T-helper 2 cell treated with Interferon-gamma antibody and Interleukin-4, amounts not matched to agents 5 μg/mL and 100 μg/mL, for 36 hours (primary cell): Measurements from ENCODE around the gene IGFALS.

Source experiments
- DNase-seq: peaks from one replicate; pipeline ENCODE4 v3.0.0; 2021; ENCODE audit warnings: low spot score
- H3K27ac Mint-ChIP-seq: one replicate; pipeline ENCODE4 v1.8.0; 2021; ENCODE audit warnings: mild to moderate bottlenecking, mixed read lengths
- H3K27me3 Mint-ChIP-seq: one replicate; pipeline ENCODE4 v1.8.0; 2021; ENCODE audit warnings: low read depth, mixed read lengths
- H3K36me3 Mint-ChIP-seq: one replicate; pipeline ENCODE4 v1.8.0; 2021; ENCODE audit warnings: low read depth, mixed read lengths
- H3K4me1 Mint-ChIP-seq: one replicate; pipeline ENCODE4 v1.8.0; 2021; ENCODE audit warnings: low read depth, mixed read lengths
- H3K4me3 Mint-ChIP-seq: one replicate; pipeline ENCODE4 v1.8.0; 2022; ENCODE audit warnings: mild to moderate bottlenecking, moderate library complexity, mixed read lengths
- H3K9me3 Mint-ChIP-seq: one replicate; pipeline ENCODE4 v1.8.0; 2021; ENCODE audit warnings: mixed read lengths

Gene IGFALS

DNA sequence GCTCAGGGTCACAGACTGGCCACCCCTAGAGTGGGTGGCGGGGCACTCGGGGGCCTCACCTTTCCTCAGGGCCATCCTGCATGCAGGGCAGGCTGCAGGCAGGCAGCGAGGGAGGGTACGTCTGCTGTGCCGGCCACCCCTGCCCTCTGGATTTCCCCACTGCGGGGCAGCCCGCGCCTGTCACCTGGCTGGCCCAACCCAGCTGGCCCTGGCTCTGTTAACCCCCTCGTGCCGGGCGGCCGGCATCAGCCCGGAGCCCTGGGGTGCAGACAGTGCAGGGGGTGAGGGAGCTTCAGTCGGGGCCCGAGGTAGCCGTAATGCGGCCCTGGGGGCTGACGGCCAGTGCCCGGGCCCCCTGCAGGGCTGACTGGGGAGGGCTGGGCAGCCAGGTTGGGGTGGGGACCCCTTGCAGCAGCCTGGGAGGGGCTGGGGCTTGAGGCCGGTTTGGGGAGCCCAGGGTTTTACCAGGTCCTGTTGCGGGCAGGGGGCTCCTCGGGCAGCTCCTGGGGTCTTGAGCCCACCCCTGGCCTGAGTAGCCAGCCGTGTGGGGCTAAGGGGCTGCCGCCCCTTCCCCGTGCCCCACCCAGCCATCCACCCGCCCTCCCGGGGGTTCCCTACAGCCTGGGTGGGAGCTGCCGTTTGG lies at the start of gene IGFALS:
Gene IGFALS, minus strand, starts transcription at position 128 of the 643 bp plus-strand sequence. Its CDS starts 53 bp downstream, at position 75.
- H3K27ac Mint-ChIP-seq: no peak within 1 kb of the TSS
- H3K27me3 Mint-ChIP-seq: no peaks in the 10 kb centered on the region
- H3K4me3 Mint-ChIP-seq: no peak within 1 kb of the TSS
- peaks cover 6% of the 10 kb centered on the region for H3K36me3 Mint-ChIP-seq
- no peak for DNase-seq
- no peaks in the 10 kb centered on the region for H3K4me1 Mint-ChIP-seq
- peaks cover 3% of the 10 kb centered on the region for H3K9me3 Mint-ChIP-seq

DNA sequence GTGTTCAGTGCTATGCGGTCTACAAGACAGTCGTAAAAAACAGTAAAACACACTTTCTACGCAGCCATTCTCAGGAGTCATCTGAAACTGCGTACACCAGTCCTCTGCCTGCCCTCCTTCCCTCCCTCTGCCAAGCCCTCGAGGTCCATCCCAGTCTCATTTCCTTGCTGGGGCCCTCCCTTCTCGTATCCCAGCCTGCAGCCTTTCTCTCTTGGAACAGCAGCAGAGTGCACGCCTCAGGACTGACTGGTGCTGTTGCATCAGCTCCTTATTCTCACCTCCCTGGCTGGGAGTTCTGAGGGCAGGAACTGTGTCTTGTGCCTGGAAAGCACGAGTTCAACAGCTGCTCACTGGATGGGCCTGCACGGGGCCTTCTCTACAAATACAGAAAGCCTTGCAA lies 46.0 kb upstream of the IGFALS start:
- peaks cover 3% of the 10 kb centered on the region for H3K4me1 Mint-ChIP-seq
- no peak for DNase-seq
- H3K36me3 Mint-ChIP-seq: no peaks in the 10 kb centered on the region
- no peak overlapping the region for H3K27ac Mint-ChIP-seq
- no peaks in the 10 kb centered on the region for H3K27me3 Mint-ChIP-seq
- no peak overlapping the region for H3K4me3 Mint-ChIP-seq
- no peaks in the 10 kb centered on the region for H3K9me3 Mint-ChIP-seq

DNA sequence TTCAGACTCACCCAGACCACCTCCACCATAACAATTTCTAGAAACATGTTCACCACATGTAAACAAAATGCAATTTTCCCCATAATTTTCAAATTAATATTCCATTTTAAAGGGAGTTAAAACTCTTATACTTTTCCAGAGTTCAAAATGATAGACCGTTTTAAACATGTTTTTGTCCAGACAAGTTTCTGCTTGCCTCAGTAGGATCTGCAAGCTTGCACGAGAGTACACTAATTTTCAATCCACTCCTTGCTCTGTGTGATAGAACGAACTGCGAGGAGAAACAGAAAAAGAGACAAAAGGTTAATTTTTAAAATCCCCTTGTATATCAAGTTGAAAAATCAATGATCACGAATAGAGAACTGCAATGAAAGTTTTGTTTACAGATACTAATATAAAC lies 40.6 kb upstream of the IGFALS start:
- Mint-ChIP-seq H3K4me1 (peaks cover 2% of the 10 kb centered on the region), H3K36me3 (no peaks in the 10 kb centered on the region), H3K27ac (no peak overlapping the region), H3K9me3 (no peaks in the 10 kb centered on the region), H3K4me3 (no peak overlapping the region), H3K27me3 (no peaks in the 10 kb centered on the region)
- DNase-seq: no peak

DNA sequence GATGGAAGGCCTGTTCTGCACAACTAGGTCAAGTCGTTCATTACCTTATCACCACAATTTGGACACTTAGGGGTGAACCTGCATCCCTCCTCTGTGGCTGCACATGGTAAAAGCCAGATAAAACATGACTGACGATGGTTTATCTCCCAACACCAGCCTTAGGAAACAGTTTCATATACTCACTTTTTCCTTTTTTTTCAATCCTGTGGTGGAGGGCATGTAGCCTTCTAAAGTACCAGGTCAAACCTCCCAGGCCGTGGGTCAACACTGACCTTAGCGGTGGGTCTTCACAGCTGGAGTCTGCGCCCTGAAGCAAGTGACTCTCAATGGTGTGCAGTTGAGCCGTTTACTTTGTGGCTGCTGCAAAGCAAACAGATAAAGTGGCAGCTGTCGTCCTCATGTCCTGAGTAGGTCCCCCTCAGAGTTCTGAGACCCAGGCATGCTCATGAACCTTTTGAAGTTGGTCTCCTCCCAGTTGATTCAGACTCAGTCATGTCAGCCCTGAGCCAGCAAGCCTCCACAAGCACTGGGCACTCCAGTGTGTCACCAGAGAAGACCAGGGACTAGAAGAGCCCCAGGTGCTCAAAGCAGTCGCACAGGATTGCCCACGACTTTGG lies 39.4 kb upstream of the IGFALS start:
- Mint-ChIP-seq H3K36me3 (no peaks in the 10 kb centered on the region), H3K4me3 (no peak overlapping the region), H3K27ac (no peak overlapping the region), H3K27me3 (no peaks in the 10 kb centered on the region), H3K4me1 (peaks cover 2% of the 10 kb centered on the region), H3K9me3 (no peaks in the 10 kb centered on the region)
- DNase-seq: no peak

DNA sequence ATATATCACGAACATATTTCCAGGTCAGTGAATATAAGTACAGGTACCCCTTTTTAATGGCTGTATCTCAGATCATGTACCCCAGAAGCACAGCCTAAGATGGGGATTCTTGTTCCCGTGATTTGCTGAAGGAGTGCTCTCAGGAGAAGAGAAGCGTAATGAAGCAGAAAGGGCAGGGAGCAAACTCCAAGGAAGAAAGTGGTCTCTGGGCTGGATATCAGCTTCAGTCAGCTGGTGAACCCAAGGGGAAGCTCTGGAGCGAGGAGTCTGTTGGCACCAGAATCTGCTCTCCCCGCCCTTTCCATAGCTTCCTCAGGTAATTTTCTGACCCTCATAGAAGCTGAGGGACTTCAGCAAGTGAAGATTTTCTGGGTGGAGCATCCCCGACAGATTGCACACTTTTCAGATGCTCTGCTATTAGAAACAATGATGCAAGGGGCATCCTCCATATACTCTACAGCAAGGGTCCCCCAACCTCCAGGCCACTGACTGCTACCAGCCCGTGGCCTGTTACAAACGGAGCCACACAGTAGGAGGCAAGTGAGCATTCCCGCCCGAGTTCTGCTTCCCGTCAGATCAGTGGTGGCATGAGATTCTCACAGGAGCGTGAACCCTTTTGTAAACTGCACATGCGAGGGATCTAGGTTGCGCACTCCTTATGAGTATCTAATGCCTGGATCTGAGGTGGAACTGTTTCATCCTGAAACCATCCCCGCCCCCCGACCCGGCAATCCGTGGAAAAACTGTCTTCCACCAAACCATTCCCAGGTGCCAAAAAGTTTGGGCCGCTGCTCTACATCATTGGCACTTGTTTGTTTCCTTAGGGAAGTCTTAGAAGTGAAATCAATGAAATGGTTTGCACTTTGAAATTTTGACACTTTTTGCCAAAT lies 37.9 kb upstream of the IGFALS start:
- no peak overlapping the region for H3K27ac Mint-ChIP-seq
- DNase-seq: no peak
- H3K36me3 Mint-ChIP-seq: no peaks in the 10 kb centered on the region
- no peaks in the 10 kb centered on the region for H3K27me3 Mint-ChIP-seq
- no peak overlapping the region for H3K4me3 Mint-ChIP-seq
- H3K4me1 Mint-ChIP-seq: peaks cover 7% of the 10 kb centered on the region
- H3K9me3 Mint-ChIP-seq: no peaks in the 10 kb centered on the region

DNA sequence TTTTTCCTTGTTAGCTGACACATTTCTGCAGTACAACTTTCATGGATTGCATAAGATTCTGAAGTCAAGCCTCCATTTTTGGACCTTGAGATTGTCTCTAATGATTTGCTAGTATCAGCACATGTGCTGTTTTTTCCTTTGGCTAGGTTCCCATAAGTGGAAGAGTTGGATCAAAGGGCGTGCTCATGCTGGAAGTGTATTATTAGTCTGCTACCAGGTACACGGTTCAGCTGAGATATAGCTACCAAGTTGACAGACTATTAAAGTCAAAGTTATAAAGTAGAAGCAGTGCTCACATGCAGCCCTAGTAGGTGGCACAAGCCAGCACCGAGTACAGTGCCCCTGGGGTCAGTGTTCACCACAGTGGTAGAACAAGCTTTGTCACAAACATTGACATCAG lies 36.7 kb upstream of the IGFALS start:
- Mint-ChIP-seq H3K4me1 (peaks cover 14% of the 10 kb centered on the region), H3K9me3 (no peaks in the 10 kb centered on the region), H3K27ac (no peak overlapping the region), H3K36me3 (no peaks in the 10 kb centered on the region), H3K27me3 (no peaks in the 10 kb centered on the region), H3K4me3 (no peak overlapping the region)
- DNase-seq: no peak

DNA sequence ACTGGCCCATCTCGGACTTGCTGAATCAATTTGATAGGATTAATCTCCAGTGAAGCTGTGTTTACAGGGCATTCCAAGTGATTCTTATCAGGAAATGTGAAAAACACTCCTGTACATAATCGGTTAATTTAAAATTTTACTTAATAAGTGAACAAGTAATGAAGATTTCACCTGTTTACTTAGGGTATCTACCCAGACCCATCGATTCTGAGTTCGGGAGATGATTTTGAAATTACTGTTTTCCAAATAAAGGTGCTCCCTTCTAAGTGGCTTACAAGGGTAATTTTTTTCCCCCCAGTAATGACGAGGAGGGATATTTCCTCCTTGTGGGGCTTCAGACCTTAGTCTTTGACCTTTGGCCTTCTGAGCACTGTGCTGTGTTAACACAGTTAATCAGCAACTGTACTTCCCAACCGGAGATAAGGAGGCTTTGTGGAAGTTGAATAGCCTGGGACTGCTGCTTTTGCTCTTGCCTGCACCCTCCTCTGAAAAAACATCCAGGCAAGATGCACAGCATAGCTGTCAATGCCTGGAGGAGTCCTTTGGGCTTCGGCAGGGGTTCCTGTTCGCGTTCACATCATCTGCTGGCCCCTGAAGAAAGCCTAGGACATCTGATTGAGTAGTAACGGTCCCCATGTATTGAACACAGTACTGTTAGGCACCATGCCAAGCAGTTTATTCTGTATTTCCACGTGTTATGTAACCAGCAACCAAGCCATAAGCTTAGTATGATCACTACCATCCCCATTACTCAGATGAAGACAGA lies 35.3 kb upstream of the IGFALS start:
- peak overlapping the region; percentile 48 for H3K4me3 Mint-ChIP-seq
- H3K9me3 Mint-ChIP-seq: no peaks in the 10 kb centered on the region
- no peaks in the 10 kb centered on the region for H3K27me3 Mint-ChIP-seq
- H3K36me3 Mint-ChIP-seq: no peaks in the 10 kb centered on the region
- peaks cover 17% of the 10 kb centered on the region for H3K4me1 Mint-ChIP-seq
- no peak overlapping the region for H3K27ac Mint-ChIP-seq
- no peak for DNase-seq

DNA sequence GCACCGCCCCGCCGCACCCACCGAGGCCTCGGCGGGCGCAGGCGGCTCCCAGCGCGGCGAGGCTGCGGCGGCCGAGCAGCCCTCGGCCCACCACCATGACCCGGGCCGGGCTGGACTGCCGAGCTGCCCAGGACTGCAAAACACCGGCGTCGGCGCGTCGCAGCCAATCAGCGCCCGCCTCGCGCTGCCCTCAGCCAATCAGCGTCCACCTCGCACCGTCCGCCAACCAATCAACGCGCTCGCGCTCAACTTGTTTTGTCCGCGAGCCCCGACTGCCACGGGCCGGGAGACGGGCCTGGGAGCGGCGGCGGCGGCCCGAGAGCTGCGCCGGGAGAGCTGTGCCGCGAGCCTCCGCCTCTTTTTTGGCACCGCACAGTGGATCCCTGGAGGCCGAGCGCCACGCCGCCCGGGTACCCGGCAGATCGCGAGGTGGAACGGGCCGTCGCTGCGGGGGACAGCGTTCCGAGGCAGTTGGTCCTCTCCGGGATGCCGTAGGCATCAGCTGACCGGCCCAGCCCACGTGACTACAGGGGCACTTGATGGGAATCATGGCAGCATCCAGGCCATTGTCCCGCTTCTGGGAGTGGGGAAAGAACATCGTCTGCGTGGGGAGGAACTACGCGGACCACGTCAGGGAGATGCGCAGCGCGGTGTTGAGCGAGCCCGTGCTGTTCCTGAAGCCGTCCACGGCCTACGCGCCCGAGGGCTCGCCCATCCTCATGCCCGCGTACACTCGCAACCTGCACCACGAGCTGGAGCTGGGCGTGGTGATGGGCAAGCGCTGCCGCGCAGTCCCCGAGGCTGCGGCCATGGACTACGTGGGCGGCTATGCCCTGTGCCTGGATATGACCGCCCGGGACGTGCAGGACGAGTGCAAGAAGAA lies 33.4 kb upstream of the IGFALS start, which contains the start of the genes FAHD1 and HAGH:
Gene FAHD1, plus strand, starts transcription at position 516 of the 883 bp plus-strand sequence. Its CDS starts 33 bp downstream, at position 549.
Gene HAGH, minus strand, starts transcription at position 135 of the 883 bp plus-strand sequence. Its CDS starts 38 bp downstream, at position 97.
- DNase-seq: peak; percentile 93
- H3K4me1 Mint-ChIP-seq: peaks cover 18% of the 10 kb centered on the region
- H3K27me3 Mint-ChIP-seq: no peaks in the 10 kb centered on the region
- H3K4me3 Mint-ChIP-seq: peak within 1 kb of the TSS; percentile 92
- H3K36me3 Mint-ChIP-seq: peaks cover 4% of the 10 kb centered on the region
- peak within 1 kb of the TSS; percentile 92 for H3K27ac Mint-ChIP-seq
- no peaks in the 10 kb centered on the region for H3K9me3 Mint-ChIP-seq

DNA sequence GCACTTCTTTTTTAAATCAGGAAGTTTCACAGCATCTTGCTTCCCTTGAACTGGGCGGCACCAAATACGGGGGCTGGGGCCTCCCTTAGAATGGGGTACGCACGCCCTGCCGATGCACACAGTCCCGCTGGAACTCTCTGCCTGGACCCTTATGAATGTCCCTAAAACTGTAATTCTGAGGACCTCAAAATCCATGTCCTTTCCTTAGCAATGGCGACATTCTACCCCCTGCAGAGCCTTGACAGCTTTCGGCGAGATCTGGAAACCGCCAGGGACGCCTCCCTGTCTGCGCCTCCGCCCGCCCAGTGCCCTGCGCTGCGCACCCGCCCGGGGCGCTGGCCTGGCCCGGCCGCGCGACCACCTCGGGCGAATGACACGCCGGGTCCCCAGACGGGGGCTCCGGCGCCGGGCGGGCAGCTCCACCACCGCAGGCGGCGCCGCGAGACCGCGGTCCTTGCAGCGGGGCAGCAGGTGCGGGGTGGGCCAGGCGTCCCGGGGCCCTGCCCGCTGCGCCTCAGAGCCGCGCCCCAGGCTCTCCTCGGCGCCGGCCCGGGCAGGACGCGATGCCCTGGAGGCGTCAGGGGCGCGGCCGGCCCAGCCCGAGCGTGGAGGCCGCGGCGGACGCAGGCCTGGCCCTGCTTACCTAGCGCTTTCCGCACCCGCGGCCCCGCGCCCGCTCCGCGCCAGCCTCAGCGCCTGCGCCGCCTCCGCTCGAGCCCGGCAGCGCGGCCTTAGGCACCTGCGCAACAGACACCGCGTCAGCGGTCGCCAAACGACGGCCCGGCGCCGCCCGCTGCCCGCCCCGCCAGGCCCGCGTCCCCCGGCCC lies 32.6 kb upstream of the IGFALS start:
- peaks cover 4% of the 10 kb centered on the region for H3K36me3 Mint-ChIP-seq
- no peaks in the 10 kb centered on the region for H3K9me3 Mint-ChIP-seq
- DNase-seq: peak; percentile 31
- peak overlapping the region; percentile 86 for H3K4me3 Mint-ChIP-seq
- peaks cover 18% of the 10 kb centered on the region for H3K4me1 Mint-ChIP-seq
- peak overlapping the region; percentile 79 for H3K27ac Mint-ChIP-seq
- H3K27me3 Mint-ChIP-seq: no peaks in the 10 kb centered on the region

DNA sequence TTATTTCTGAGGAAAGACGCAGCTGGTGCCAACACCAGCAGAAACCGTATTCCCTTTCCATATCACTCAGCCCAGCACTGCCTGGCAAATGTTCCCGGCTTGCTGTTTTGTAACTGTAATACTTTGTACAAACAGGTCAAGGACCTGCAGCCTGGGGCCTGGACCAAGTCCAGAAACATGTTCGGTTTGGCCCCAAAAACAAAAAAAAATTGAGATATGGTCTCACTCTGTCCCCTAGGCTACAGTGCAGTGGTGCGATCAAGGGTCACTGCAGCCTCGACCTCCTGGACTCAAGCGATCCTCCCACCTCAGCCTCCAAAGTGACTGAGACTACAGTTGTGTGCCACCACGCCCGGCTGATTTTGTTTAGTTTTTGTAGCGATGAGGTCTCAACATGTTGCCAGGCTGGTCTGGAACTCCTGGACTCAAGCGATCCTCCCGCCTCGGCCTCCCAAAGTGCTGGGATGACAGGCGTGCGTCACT lies 31.9 kb upstream of the IGFALS start:
- Mint-ChIP-seq H3K36me3 (peaks cover 4% of the 10 kb centered on the region), H3K27me3 (no peaks in the 10 kb centered on the region), H3K4me1 (peaks cover 18% of the 10 kb centered on the region), H3K4me3 (peak overlapping the region; percentile 86), H3K9me3 (no peaks in the 10 kb centered on the region), H3K27ac (peak overlapping the region; percentile 79)
- no peak for DNase-seq

DNA sequence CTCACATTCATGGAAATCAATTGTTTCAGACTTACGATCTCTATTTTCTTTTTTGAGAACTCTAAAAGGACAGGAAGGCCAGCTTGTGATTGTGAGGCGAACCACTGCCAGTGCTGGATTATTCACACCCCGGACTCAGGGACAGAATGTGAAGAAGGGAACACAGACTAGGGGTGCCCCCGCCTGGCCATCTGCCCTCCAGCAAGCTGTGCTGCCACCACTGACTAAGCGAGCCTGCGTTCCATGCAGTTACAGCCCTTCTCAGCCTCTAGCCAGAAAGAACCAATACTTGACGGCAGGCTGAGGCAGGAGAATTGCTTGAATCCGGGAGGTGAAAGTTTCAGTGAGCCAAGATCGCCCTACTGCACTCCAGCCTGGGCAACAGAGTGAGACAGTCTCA lies 30.3 kb upstream of the IGFALS start:
- DNase-seq: no peak

DNA sequence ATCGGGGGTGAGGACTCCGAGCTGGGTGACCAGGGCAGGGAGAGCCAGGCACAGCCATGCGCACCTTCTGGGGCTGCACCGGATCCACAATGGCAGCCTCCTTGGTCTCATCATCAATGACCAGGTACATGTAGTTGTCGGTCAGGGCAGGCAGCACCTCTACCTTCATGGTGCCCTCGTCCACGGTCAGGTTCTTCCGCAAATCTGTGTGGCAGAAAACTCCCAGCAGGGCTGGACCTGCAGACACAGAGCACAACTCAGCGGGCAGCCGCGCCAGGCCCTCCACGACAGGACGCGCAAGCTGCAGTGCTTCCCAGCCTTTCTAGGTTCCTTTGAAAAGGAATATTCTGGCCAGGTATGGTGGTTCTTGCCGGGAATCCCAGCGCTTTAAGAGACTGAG lies 29.3 kb upstream of the IGFALS start:
- Mint-ChIP-seq H3K4me1 (peaks cover 16% of the 10 kb centered on the region), H3K27me3 (no peaks in the 10 kb centered on the region), H3K9me3 (no peaks in the 10 kb centered on the region), H3K36me3 (peaks cover 4% of the 10 kb centered on the region), H3K4me3 (no peak overlapping the region), H3K27ac (no peak overlapping the region)
- no peak for DNase-seq

More for the DNA sequence above, 30.3 kb upstream of the IGFALS start:
- Mint-ChIP-seq H3K36me3 (peaks cover 4% of the 10 kb centered on the region), H3K9me3 (no peaks in the 10 kb centered on the region), H3K27me3 (no peaks in the 10 kb centered on the region), H3K4me3 (peak overlapping the region; percentile 67), H3K27ac (peak overlapping the region; percentile 36), H3K4me1 (peaks cover 16% of the 10 kb centered on the region)
